Astrocyte of the cerebellum (primary cell): ENCODE data around the gene HS6ST2.
"Not testable (repeated sequence)": the region's sequence is repeated elsewhere in the genome, so short reads cannot be mapped to it uniquely, and the experiment has no call there.

Source experiments
- DNase-seq: peaks from one replicate; pipeline ENCODE4 v3.0.0-alpha.2; 2011; ENCODE audit warnings: low read depth
- H3K4me3 ChIP-seq: 2 replicates; pipeline ENCODE4 v1.5.1; 2011; ENCODE audit warnings: mild to moderate bottlenecking, low read depth, low read length, moderate library complexity
- in situ Hi-C: cut with HindIII; loops from 2 replicates; pipeline ENCODE4 v1.10.0; 2017; ENCODE audit warnings: low sequenced_read_pairs
- TF ChIP-seq, protein P1 (sequence below): IDR thresholded peaks from 2 replicates; pipeline ENCODE4 v1.5.1; 2012; ENCODE audit warnings: low read length, low read depth, moderate library complexity, mild to moderate bottlenecking; ENCODE audit errors: missing control alignments

HS6ST2 gene

DNA sequence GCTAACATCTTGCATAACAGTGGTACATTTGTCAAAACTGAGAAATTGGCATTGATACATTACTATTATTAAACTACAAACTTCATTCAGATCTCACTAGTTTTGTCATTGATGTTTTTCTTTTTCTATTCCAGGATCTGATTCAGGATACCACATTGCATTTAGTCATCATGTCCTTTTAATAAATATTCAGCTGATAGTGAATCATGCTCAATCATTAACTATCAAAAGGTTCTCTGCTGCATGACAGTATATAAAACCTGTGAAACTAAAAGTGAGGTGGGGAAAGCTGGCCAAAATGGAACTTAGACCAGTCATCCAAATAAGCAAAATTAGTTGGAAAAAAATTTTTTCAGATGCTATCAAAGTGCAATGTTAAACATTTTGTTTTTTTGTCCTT is 28.1 kb upstream of the HS6ST2 start:
- TF ChIP-seq, protein P1, sequence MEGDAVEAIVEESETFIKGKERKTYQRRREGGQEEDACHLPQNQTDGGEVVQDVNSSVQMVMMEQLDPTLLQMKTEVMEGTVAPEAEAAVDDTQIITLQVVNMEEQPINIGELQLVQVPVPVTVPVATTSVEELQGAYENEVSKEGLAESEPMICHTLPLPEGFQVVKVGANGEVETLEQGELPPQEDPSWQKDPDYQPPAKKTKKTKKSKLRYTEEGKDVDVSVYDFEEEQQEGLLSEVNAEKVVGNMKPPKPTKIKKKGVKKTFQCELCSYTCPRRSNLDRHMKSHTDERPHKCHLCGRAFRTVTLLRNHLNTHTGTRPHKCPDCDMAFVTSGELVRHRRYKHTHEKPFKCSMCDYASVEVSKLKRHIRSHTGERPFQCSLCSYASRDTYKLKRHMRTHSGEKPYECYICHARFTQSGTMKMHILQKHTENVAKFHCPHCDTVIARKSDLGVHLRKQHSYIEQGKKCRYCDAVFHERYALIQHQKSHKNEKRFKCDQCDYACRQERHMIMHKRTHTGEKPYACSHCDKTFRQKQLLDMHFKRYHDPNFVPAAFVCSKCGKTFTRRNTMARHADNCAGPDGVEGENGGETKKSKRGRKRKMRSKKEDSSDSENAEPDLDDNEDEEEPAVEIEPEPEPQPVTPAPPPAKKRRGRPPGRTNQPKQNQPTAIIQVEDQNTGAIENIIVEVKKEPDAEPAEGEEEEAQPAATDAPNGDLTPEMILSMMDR, result no peak
- H3K4me3 ChIP-seq, result no peak overlapping the region
- in situ Hi-C loops, result no loop called here
- DNase-seq, result no peak

GRCh38 chrX:132984058-132984650 is 25.7 kb upstream of the HS6ST2 start:
- in situ Hi-C loops, result no loop called here
- no peak overlapping the region for H3K4me3 ChIP-seq
- no peak for DNase-seq
- TF ChIP-seq, protein P1, result no peak

DNA sequence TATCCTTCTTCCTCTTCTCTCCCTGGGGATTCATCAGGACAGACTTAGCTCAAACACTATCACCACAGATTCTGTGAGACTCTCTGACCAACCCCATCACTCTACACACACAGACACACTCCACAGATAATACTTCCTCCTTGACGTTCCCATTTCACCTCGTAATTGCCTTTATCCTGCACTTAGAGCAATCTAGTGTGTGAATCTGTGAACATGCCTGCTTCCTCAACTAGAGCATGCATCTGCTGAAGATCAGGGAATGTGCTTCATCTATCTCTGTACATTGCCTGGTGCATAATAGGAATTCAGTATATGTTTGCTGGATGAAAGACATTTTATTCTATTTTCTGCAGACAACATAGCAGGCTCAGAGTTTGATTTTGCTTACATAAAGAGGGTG is 25.1 kb upstream of the HS6ST2 start:
- in situ Hi-C loops, result no loop called here
- no peak for DNase-seq
- TF ChIP-seq, protein P1, result no peak
- H3K4me3 ChIP-seq, result no peak overlapping the region

DNA sequence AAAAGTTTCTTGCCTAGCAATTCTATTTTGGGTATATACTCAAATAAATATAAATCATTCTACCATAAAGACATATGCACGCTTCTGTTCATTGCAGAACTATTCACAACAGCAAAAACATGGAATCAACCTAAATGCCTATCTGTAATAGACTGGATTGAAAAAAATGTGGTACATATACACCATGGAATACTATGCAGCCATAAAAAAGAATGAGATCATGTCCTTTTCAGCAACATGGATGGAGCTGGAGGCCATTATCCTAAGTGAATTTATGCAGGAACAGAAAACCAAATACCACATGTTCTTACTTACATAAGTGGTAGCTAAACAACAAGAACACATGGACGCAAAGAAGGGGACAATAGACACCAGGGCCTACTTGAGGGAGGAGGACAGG is 21.6 kb upstream of the HS6ST2 start:
- in situ Hi-C loops, DNase-seq, H3K4me3 ChIP-seq: not testable (repeated sequence)

DNA sequence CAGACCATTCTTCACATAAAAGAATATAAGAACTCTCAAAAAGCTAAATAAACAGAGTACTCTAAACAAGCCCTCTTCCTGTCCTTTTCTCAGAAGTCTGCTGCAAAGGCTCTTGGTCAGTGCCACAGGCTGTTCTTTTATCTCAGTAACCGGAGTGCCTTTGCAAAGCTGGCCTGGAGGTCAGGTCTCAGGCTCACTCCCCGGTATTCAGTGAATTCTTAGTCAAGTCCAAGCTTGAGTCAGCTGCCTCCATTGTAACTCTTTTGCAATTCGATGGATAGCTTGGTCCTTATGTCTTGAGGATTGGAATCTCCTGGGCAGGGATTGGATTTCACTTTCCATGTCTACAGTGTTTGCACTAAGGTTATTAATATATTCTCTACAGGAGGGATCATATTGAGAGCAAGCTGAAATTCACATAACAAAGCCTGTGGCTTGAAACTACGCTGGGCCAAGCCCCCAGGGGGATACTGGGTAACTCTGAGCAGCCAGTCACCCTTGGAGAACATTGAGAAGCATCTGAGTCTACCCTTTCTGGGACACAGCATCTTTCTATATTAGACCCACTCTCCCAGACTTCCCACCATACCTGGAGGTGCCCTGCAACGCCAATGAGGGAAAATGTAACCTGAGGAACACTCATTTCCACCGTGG is 10.0 kb upstream of the HS6ST2 start:
- no peak for DNase-seq
- H3K4me3 ChIP-seq, result no peak overlapping the region
- in situ Hi-C loops, result no loop called here
- TF ChIP-seq, protein P1, result no peak

- in situ Hi-C loops, result no loop called here
- TF ChIP-seq, protein P1, result no peak
- no peak overlapping the region for H3K4me3 ChIP-seq
- no peak for DNase-seq
These were observed 8.6 kb upstream of the HS6ST2 start for GRCh38 chrX:132967049-132967448.

DNA sequence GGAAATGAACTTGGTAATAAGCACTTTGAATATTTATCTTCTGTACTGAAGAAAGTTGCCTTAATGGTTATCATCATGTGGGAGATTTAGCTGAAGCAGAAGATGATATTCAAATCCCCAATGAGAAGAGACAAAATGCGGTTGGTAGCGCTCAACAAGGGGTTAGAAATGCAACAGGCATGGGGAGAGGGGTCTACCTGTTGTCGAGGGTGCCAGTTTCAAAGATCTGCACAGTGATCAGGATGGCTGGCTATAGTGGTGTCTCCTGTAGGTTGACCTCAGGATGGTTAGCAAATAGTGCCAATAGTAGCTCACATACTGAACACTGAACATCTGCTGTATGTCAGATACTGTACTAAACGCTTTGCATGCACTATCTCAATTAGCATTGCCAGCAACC is 7.0 kb upstream of the HS6ST2 start:
- in situ Hi-C loops, result no loop called here
- no peak overlapping the region for H3K4me3 ChIP-seq
- no peak for DNase-seq
- TF ChIP-seq, protein P1, result no peak
